GM12878 (cell line): ENCODE measurements around the gene RSRC1. TPM values are rescaled to one million over a fixed set of nuclear protein-coding genes. Genes with fewer than 3 reads are reported as not detected.

ENCODE experiments used
- ASH2L ChIP-seq: fragments of 300-600, 200-600 bp; sonication (generic); IDR thresholded peaks from 2 replicates; pipeline ENCODE4 v1.6.1; 2017; ENCODE audit warnings: low read depth, mild to moderate bottlenecking, borderline replicate concordance
- CHD1 ChIP-seq: IDR thresholded peaks from 2 replicates; pipeline ENCODE4 v1.6.1; 2012; ENCODE audit warnings: low read depth, low read length, improper control_type of control experiment
- NKRF ChIP-seq: fragments of 450-650 bp; conservative IDR thresholded peaks from 2 replicates; pipeline ENCODE4 v1.6.1; 2017; ENCODE audit warnings: mild to moderate bottlenecking, moderate library complexity
- PKNOX1 ChIP-seq: fragments of 450-650 bp; IDR thresholded peaks from 2 replicates; pipeline ENCODE4 v1.6.1; 2016; ENCODE audit warnings: mild to moderate bottlenecking
- ZBTB11 ChIP-seq: fragments of 450-650 bp; formaldehyde crosslinking; IDR thresholded peaks from 2 replicates; pipeline ENCODE4 v1.5.0; 2022; ENCODE audit warnings: mild to moderate bottlenecking, missing genetic modification characterization
- ZNF592 ChIP-seq: fragments of 450-650 bp; IDR thresholded peaks from 2 replicates; pipeline ENCODE4 v1.6.1; 2017; ENCODE audit warnings: mild to moderate bottlenecking, moderate library complexity
- polyA plus RNA-seq, 11 experiments: library from polyadenylated mRNA; depleted of rRNA in 4 of 11; unstranded in 6 of 11; stranded (reverse) in 5 of 11; fragments of >200 nt; fragmentation: Nextera tagmentation in 4 of 11; fragmentation: Illumina TruSeq in 1 of 11; extraction: Ambion mirVana in 4 of 11; extraction: Trizol in 1 of 11; gene quantifications; 1 replicate in 1 of 11; 2 replicates in 10 of 11; pipeline versions ENCODE4 v1.2.1 to v1.2.3, GENCODE V29; 2011 to 2016; ENCODE audit warnings: inconsistent platforms in 2 of 11, missing spikeins in 2 of 11, low read depth in 1 of 11
- total RNA-seq, 4 experiments: library from RNA; depleted of rRNA in 3 of 4; stranded (reverse); fragments of >200 nt in 3 of 4; fragmentation: Illumina TruSeq in 1 of 4; extraction: Trizol in 1 of 4; gene quantifications; 2 replicates each; pipeline versions ENCODE4 v1.2.1 to v1.2.3, GENCODE V29; 2013 to 2021

The RSRC1 gene
- total and polyA plus RNA-seq, 10 of the 15 experiments (the other 5 are each of a cell fraction or from before 2014, with no cell fraction given): 16.4 to 85.9 (median 42.0) TPM

GRCh38 chr3:158452334-158452733 lies 342.4 kb downstream of the RSRC1 start (continued):
- TF ChIP-seq ZNF592 (no peak), ASH2L (no peak), NKRF (no peak), ZBTB11 (CRISPR knock-in tag) (no peak), CHD1 (no peak), PKNOX1 (no peak)
